Smooth muscle cell of the umbilical artery (primary cell): ENCODE measurements around the gene RAB33B. TPM values are rescaled to one million over a fixed set of nuclear protein-coding genes. Genes with fewer than 3 reads are reported as not detected.

Source experiments
- total RNA-seq: library from RNA; depleted of rRNA; stranded (reverse); fragments of >200 nt; gene quantifications from 2 replicates; pipeline ENCODE4 v1.2.3, GENCODE V29; 2014

Gene RAB33B
- 14.4 and 15.4 TPM in 2 replicates for total RNA-seq

GRCh38 chr4:139454111-139455045 lies at the start of gene RAB33B:
RAB33B (plus strand) TSS chr4:139454121; CDS start chr4:139454196, 75 bp downstream.

Other genes starting within 250 kb of the RAB33B start
- gene MGARP, start 173.9 kb upstream of the RAB33B start, total RNA-seq, result 20.4 and 46.9 TPM in 2 replicates
- 25.8 and 57.2 TPM in 2 replicates for gene NAA15, start 152.6 kb upstream of the RAB33B start, total RNA-seq
- 22.3 and 31.0 TPM in 2 replicates for gene NDUFC1, start 151.6 kb upstream of the RAB33B start, total RNA-seq
- 78.4 and 90.5 TPM in 2 replicates for gene SETD7, start 102.1 kb downstream of the RAB33B start, total RNA-seq
- 10.4 and 37.7 TPM in 2 replicates for gene MGST2, start 211.7 kb downstream of the RAB33B start, total RNA-seq